Heart left ventricle (tissue), 13 donors: ENCODE results near the gene RYR3.

Source experiments
- POLR2A ChIP-seq, 2 donors: fragments of 450-650 bp; IDR thresholded peaks; one replicate each; pipeline ENCODE4 v1.6.1; 2017; ENCODE audit warnings: antibody characterized with exemption in 2 of 2, mild to moderate bottlenecking in 2 of 2, moderate library complexity in 2 of 2
- TF ChIP-seq, protein P1 (sequence below), 12 donors: fragments of 200-600 bp; sonication (generic) in 4 of 12; IDR thresholded peaks; one replicate each; pipeline versions ENCODE4 v1.5.0 to v1.8.0; 2018 to 2022; ENCODE audit warnings: antibody characterized with exemption in 12 of 12, mild to moderate bottlenecking in 5 of 12
- donor health status: ischemic (EF 13 %, LVEDD 7.1; RV severe dilation, severe dysfunction).
- donor health status: DM: no; HTN: yes; CAD: no.
- donor health status: DM: no; HTN: no; CAD: no.
- donor health status: ischemic (EF 25% LVEDD 6.9; RV normal size, moderate dysfunction).
- donor health status: ischemic (EF 25% LVEDD 5.7; RV mildly dilated, moderate dysfunction).
- donor health status: ischemic (EF 35%, LVEDD 5.7; RV mildly dilated, moderate dysfunction).
- donor health status: nonischemic (EF 11% LVEDD 7.7; RV severe dilation, severe dysfunction).
- donor health status: DM: yes; HTN: yes; CAD: no.
- donor health status: PGD.
- donor health status: ischemic (EF 29% LVEDD 5.4; RV normal size, mild dysfunction).
- donor health status: nonischemic (EF 23%, LVEDD 6.1; RV moderate dilation, normal function).

DNA sequence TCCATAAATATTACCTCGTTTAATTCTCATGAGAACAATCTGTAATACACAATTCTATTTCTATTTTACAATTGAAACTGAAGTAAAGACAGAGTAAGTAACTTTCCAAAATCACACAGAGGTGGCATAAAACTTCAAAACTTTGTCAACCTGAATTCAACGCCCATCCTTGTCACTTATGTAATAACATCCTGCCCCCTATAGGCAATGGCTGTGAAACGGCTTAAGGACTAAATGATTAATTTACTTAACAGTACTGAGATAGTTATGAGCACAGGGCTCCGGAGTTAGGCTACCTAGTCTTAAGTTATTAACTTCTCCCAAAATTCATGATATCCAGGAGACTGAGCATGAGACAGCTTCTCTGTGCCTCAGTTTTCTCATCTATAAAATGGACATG, 364.5 kb downstream of the RYR3 start:
- TF ChIP-seq, protein P1, sequence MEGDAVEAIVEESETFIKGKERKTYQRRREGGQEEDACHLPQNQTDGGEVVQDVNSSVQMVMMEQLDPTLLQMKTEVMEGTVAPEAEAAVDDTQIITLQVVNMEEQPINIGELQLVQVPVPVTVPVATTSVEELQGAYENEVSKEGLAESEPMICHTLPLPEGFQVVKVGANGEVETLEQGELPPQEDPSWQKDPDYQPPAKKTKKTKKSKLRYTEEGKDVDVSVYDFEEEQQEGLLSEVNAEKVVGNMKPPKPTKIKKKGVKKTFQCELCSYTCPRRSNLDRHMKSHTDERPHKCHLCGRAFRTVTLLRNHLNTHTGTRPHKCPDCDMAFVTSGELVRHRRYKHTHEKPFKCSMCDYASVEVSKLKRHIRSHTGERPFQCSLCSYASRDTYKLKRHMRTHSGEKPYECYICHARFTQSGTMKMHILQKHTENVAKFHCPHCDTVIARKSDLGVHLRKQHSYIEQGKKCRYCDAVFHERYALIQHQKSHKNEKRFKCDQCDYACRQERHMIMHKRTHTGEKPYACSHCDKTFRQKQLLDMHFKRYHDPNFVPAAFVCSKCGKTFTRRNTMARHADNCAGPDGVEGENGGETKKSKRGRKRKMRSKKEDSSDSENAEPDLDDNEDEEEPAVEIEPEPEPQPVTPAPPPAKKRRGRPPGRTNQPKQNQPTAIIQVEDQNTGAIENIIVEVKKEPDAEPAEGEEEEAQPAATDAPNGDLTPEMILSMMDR (IDR thresholded peaks at IDR 0.05) = peak in 6 of 12 donors; percentile 9 to 52 (median 39)
- no peak for TF ChIP-seq POLR2A (IDR thresholded peaks at IDR 0.05)
